ENCODE results near the gene PHF20. TPM values are rescaled to one million over a fixed set of nuclear protein-coding genes. Genes with fewer than 3 reads are reported as not detected.

PHF20 gene
- total and polyA plus RNA-seq, 2 of the 13 experiments (the other 11 are each of a cell fraction or from before 2014, with no cell fraction given): 22.8 to 34.1 TPM

DNA sequence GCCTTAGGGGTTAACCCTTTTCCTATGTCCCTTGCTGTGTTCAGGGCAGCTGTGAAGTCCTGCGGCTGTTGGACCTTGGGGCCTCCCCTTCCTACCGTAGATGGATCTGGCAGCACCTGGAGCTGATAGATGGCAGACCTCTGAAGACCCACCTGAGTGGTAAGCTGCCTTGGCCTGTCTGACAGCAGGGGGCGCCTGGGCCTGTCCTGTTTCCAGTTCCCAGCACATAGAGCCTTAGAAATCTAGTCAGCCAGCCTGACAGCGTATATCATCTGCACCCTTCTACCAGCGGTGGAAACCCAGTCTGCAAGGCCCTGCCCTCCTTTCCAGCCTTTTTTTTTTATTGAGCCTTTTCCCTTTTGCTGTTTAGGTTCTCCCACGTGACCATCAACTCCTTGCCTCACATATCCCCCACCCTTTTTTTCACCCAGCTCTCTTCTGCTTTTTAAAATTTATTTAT, 223.2 kb downstream of the PHF20 start (continued):
- TF ChIP-seq, protein P1, sequence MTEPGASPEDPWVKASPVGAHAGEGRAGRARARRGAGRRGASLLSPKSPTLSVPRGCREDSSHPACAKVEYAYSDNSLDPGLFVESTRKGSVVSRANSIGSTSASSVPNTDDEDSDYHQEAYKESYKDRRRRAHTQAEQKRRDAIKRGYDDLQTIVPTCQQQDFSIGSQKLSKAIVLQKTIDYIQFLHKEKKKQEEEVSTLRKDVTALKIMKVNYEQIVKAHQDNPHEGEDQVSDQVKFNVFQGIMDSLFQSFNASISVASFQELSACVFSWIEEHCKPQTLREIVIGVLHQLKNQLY (CRISPR knock-in tag; IDR thresholded peaks at IDR 0.05): 0 out of 2 replicates have a peak, but pooled peaks have one; percentile 42
- TF ChIP-seq HDAC2 (CRISPR knock-in tag; IDR thresholded peaks at IDR 0.05) (peak; percentile 56; the same call in 1 of the 2 replicates), MIER3 (CRISPR knock-in tag; IDR thresholded peaks at IDR 0.05; ENCODE audit: borderline replicate concordance) (peak; percentile 82; the same call in 1 of the 2 replicates), SALL1 (CRISPR knock-in tag; IDR thresholded peaks at IDR 0.05) (peak; percentile 78), ZNF44 (CRISPR knock-in tag; IDR thresholded peaks at IDR 0.05) (peak; percentile 91; the same call in 1 of the 2 replicates), MIER2 (CRISPR knock-in tag; IDR thresholded peaks at IDR 0.05) (peak; percentile 69; the same call in 1 of the 2 replicates)
- TF ChIP-seq, protein P2, sequence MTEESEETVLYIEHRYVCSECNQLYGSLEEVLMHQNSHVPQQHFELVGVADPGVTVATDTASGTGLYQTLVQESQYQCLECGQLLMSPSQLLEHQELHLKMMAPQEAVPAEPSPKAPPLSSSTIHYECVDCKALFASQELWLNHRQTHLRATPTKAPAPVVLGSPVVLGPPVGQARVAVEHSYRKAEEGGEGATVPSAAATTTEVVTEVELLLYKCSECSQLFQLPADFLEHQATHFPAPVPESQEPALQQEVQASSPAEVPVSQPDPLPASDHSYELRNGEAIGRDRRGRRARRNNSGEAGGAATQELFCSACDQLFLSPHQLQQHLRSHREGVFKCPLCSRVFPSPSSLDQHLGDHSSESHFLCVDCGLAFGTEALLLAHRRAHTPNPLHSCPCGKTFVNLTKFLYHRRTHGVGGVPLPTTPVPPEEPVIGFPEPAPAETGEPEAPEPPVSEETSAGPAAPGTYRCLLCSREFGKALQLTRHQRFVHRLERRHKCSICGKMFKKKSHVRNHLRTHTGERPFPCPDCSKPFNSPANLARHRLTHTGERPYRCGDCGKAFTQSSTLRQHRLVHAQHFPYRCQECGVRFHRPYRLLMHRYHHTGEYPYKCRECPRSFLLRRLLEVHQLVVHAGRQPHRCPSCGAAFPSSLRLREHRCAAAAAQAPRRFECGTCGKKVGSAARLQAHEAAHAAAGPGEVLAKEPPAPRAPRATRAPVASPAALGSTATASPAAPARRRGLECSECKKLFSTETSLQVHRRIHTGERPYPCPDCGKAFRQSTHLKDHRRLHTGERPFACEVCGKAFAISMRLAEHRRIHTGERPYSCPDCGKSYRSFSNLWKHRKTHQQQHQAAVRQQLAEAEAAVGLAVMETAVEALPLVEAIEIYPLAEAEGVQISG (CRISPR knock-in tag; IDR thresholded peaks at IDR 0.05): 0 out of 2 replicates have a peak, but pooled peaks have one; percentile 38
- TF ChIP-seq, protein P3, sequence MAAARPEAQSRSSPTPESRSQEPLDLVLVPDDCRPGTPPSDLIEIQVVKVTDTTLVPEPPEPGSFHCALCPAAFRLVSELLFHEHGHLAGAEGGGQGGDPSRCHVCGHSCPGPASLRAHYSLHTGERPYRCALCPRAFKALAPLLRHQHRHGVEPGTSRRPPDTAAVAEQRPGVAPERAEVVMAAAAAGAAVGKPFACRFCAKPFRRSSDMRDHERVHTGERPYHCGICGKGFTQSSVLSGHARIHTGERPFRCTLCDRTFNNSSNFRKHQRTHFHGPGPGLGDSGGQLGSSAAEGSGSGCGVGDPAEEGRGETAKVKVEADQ (CRISPR knock-in tag; IDR thresholded peaks at IDR 0.05; ENCODE audit: borderline replicate concordance): 0 out of 2 replicates have a peak, but pooled peaks have one; percentile 37
- TF ChIP-seq, protein P4, sequence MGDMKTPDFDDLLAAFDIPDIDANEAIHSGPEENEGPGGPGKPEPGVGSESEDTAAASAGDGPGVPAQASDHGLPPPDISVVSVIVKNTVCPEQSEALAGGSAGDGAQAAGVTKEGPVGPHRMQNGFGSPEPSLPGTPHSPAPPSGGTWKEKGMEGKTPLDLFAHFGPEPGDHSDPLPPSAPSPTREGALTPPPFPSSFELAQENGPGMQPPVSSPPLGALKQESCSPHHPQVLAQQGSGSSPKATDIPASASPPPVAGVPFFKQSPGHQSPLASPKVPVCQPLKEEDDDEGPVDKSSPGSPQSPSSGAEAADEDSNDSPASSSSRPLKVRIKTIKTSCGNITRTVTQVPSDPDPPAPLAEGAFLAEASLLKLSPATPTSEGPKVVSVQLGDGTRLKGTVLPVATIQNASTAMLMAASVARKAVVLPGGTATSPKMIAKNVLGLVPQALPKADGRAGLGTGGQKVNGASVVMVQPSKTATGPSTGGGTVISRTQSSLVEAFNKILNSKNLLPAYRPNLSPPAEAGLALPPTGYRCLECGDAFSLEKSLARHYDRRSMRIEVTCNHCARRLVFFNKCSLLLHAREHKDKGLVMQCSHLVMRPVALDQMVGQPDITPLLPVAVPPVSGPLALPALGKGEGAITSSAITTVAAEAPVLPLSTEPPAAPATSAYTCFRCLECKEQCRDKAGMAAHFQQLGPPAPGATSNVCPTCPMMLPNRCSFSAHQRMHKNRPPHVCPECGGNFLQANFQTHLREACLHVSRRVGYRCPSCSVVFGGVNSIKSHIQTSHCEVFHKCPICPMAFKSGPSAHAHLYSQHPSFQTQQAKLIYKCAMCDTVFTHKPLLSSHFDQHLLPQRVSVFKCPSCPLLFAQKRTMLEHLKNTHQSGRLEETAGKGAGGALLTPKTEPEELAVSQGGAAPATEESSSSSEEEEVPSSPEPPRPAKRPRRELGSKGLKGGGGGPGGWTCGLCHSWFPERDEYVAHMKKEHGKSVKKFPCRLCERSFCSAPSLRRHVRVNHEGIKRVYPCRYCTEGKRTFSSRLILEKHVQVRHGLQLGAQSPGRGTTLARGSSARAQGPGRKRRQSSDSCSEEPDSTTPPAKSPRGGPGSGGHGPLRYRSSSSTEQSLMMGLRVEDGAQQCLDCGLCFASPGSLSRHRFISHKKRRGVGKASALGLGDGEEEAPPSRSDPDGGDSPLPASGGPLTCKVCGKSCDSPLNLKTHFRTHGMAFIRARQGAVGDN (CRISPR knock-in tag; IDR thresholded peaks at IDR 0.05): peak; percentile 47
- TF ChIP-seq, protein P5, sequence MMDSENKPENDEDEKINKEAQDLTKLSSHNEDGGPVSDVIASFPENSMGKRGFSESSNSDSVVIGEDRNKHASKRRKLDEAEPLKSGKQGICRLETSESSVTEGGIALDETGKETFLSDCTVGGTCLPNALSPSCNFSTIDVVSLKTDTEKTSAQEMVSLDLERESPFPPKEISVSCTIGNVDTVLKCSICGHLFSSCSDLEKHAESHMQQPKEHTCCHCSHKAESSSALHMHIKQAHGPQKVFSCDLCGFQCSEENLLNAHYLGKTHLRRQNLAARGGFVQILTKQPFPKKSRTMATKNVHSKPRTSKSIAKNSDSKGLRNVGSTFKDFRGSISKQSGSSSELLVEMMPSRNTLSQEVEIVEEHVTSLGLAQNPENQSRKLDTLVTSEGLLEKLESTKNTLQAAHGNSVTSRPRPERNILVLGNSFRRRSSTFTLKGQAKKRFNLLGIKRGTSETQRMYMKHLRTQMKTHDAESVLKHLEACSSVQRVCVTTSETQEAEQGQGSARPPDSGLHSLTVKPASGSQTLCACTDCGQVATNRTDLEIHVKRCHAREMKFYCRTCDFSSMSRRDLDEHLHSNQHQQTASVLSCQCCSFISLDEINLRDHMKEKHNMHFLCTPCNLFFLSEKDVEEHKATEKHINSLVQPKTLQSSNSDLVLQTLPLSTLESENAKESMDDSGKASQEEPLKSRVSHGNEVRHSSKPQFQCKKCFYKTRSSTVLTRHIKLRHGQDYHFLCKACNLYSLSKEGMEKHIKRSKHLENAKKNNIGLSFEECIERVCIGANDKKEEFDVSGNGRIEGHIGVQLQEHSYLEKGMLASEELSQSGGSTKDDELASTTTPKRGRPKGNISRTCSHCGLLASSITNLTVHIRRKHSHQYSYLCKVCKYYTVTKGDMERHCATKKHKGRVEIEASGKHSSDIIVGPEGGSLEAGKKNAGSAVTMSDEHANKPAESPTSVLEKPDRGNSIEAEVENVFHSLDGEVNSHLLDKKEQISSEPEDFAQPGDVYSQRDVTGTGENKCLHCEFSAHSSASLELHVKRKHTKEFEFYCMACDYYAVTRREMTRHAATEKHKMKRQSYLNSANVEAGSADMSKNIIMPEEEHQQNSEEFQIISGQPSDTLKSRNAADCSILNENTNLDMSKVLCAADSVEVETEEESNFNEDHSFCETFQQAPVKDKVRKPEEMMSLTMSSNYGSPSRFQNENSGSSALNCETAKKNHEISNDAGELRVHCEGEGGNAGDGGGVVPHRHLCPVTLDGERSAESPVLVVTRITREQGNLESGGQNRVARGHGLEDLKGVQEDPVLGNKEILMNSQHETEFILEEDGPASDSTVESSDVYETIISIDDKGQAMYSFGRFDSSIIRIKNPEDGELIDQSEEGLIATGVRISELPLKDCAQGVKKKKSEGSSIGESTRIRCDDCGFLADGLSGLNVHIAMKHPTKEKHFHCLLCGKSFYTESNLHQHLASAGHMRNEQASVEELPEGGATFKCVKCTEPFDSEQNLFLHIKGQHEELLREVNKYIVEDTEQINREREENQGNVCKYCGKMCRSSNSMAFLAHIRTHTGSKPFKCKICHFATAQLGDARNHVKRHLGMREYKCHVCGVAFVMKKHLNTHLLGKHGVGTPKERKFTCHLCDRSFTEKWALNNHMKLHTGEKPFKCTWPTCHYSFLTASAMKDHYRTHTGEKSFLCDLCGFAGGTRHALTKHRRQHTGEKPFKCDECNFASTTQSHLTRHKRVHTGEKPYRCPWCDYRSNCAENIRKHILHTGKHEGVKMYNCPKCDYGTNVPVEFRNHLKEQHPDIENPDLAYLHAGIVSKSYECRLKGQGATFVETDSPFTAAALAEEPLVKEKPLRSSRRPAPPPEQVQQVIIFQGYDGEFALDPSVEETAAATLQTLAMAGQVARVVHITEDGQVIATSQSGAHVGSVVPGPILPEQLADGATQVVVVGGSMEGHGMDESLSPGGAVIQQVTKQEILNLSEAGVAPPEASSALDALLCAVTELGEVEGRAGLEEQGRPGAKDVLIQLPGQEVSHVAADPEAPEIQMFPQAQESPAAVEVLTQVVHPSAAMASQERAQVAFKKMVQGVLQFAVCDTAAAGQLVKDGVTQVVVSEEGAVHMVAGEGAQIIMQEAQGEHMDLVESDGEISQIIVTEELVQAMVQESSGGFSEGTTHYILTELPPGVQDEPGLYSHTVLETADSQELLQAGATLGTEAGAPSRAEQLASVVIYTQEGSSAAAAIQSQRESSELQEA (CRISPR knock-in tag; IDR thresholded peaks at IDR 0.05; ENCODE audit: not compliant biosample characterization): peak; percentile 45
